ENCODE results near the gene FRMPD1. TPM values are rescaled to one million over a fixed set of nuclear protein-coding genes. Genes with fewer than 3 reads are reported as not detected.

Gene FRMPD1
- total and polyA plus RNA-seq, 3 experiments from 2014 or later, result not detected

DNA sequence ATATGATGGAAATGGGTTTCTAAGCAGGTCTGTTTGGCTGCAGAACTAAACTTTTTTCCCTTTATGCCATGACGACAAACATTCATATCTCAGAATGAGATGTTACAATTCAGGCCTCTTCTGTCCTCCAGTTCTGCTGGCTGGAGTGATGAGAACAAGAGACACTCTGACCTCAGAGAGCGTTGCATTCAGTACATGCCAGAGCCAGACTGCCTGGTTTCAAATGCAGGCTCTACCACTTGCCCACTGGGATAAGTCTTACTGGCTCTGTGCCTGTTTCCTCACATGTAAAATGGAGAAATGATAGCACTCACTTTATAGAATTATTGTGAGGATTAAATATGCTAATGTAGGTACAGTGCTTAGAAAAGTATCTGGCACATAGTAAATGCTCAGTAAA, 33.6 kb upstream of the FRMPD1 start:
- no peak overlapping the region for H3K27ac Mint-ChIP-seq
- no peak overlapping the region for H3K4me3 Mint-ChIP-seq
- H3K9me3 Mint-ChIP-seq, result no peaks in the 10 kb centered on the region
- H3K4me1 ChIP-seq (ENCODE audit: insufficient read depth, low read length), result no peaks in the 10 kb centered on the region
- no peaks in the 10 kb centered on the region for H3K9me3 ChIP-seq (ENCODE audit: low read length)
- H3K36me3 Mint-ChIP-seq, result no peaks in the 10 kb centered on the region
- no peaks in the 10 kb centered on the region for H3K27me3 ChIP-seq (ENCODE audit: insufficient read depth, low read length, poor library complexity, severe bottlenecking)
- POLR2A ChIA-PET, result no interaction called here
- peaks cover 8 to 23% of the 10 kb centered on the region in 2 donors for H3K27me3 Mint-ChIP-seq
- H3K27ac ChIP-seq (ENCODE audit: low read depth, low read length), result no peak overlapping the region
- no peaks in the 10 kb centered on the region for H3K36me3 ChIP-seq (ENCODE audit: insufficient read depth, low read length)
- no peaks in the 10 kb centered on the region for H3K4me1 Mint-ChIP-seq
- CTCF ChIA-PET, result no interaction called here
- no peak overlapping the region for H3K4me3 ChIP-seq (ENCODE audit: low read length)
- DNase-seq, result no peak

DNA sequence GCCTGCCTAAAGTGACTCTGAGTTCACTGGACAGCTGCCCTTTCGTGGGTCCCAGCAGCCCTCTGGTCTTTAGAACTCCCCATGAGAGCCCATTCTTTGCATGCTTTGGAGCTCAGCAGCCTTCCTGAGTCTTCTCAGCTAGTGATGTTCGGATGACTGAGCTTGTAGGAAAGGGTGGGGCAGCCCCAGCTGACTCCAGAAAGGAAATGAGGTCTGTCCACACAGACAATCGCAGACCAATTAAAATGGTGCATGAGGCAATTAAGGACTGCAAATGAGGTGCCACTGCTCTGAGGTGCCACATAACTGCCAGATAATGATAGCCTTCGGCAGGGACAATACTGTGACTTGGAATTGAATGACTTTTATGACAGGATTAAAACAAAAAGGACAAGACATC, 32.9 kb upstream of the FRMPD1 start:
- Mint-ChIP-seq H3K27me3 (peaks cover 8 to 19% of the 10 kb centered on the region in 2 donors), H3K9me3 (no peaks in the 10 kb centered on the region), H3K4me3 (no peak overlapping the region), H3K36me3 (no peaks in the 10 kb centered on the region), H3K27ac (no peak overlapping the region), H3K4me1 (no peaks in the 10 kb centered on the region)
- Histone ChIP-seq H3K4me3 (ENCODE audit: low read length) (no peak overlapping the region), H3K27ac (ENCODE audit: low read depth, low read length) (no peak overlapping the region), H3K27me3 (ENCODE audit: insufficient read depth, low read length, poor library complexity, severe bottlenecking) (no peaks in the 10 kb centered on the region), H3K4me1 (ENCODE audit: insufficient read depth, low read length) (no peaks in the 10 kb centered on the region), H3K9me3 (ENCODE audit: low read length) (no peaks in the 10 kb centered on the region), H3K36me3 (ENCODE audit: insufficient read depth, low read length) (no peaks in the 10 kb centered on the region)
- no peak for DNase-seq
- POLR2A ChIA-PET, result no interaction called here
- CTCF ChIA-PET, result no interaction called here

DNA sequence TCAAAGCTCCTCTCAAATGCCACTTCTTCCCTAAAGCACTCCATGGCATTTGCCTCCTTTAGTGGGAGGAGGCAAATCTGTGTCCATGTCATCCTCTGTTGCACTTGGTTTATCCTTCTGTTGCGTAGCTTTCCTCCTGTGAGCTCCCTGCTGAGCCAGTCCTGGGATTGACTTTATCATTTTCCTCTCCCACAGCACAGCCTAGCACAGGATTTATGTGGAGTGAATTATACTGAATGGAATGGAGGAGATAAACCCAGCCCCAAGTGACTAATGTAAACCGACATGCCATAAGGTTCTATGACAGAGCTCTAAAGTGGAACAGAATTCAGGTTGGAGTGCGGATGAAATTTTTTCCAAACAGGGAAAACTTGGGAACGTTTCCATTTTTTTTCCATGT, 31.9 kb upstream of the FRMPD1 start:
- no peaks in the 10 kb centered on the region for H3K4me1 ChIP-seq (ENCODE audit: insufficient read depth, low read length)
- no peak overlapping the region for H3K27ac ChIP-seq (ENCODE audit: low read depth, low read length)
- H3K27me3 Mint-ChIP-seq, result peaks cover 8 to 15% of the 10 kb centered on the region in 2 donors
- no peak overlapping the region for H3K27ac Mint-ChIP-seq
- no peak for DNase-seq
- no peak overlapping the region for H3K4me3 ChIP-seq (ENCODE audit: low read length)
- CTCF ChIA-PET, result no interaction called here
- H3K4me3 Mint-ChIP-seq, result no peak overlapping the region
- no peaks in the 10 kb centered on the region for H3K9me3 Mint-ChIP-seq
- no peaks in the 10 kb centered on the region for H3K36me3 ChIP-seq (ENCODE audit: insufficient read depth, low read length)
- H3K4me1 Mint-ChIP-seq, result no peaks in the 10 kb centered on the region
- POLR2A ChIA-PET, result no interaction called here
- H3K9me3 ChIP-seq (ENCODE audit: low read length), result no peaks in the 10 kb centered on the region
- no peaks in the 10 kb centered on the region for H3K27me3 ChIP-seq (ENCODE audit: insufficient read depth, low read length, poor library complexity, severe bottlenecking)
- H3K36me3 Mint-ChIP-seq, result no peaks in the 10 kb centered on the region

DNA sequence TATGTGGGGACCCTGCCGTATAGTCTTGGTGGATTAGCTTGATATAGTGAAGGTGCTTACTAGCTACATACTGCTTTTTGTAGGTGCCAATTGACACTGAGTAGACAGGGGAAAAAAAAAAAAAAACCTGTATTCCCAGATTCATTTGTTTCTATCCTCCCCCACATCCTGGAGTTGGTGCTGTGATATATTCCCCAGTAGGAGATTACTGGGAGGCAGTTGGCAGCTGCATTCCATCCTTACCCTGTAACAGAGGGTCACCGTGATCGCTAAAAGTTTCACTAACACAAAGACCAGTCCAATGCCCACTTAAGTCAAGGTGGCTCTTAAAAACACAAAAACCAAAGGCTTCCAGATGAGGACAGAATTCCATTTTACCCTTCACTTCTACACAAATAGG, 30.9 kb upstream of the FRMPD1 start:
- Histone ChIP-seq H3K36me3 (ENCODE audit: insufficient read depth, low read length) (no peaks in the 10 kb centered on the region), H3K4me3 (ENCODE audit: low read length) (no peak overlapping the region), H3K27ac (ENCODE audit: low read depth, low read length) (no peak overlapping the region), H3K27me3 (ENCODE audit: insufficient read depth, low read length, poor library complexity, severe bottlenecking) (no peaks in the 10 kb centered on the region), H3K9me3 (ENCODE audit: low read length) (no peaks in the 10 kb centered on the region), H3K4me1 (ENCODE audit: insufficient read depth, low read length) (no peaks in the 10 kb centered on the region)
- no peak overlapping the region for H3K4me3 Mint-ChIP-seq
- H3K27ac Mint-ChIP-seq, result peak overlapping the region in 1 of 8 donors; percentile 17
- DNase-seq, result no peak
- no peaks in the 10 kb centered on the region for H3K4me1 Mint-ChIP-seq
- ChIA-PET CTCF (no interaction called here), POLR2A (no interaction called here)
- peaks cover 8 to 15% of the 10 kb centered on the region in 2 donors for H3K27me3 Mint-ChIP-seq
- H3K9me3 Mint-ChIP-seq, result no peaks in the 10 kb centered on the region
- no peaks in the 10 kb centered on the region for H3K36me3 Mint-ChIP-seq

DNA sequence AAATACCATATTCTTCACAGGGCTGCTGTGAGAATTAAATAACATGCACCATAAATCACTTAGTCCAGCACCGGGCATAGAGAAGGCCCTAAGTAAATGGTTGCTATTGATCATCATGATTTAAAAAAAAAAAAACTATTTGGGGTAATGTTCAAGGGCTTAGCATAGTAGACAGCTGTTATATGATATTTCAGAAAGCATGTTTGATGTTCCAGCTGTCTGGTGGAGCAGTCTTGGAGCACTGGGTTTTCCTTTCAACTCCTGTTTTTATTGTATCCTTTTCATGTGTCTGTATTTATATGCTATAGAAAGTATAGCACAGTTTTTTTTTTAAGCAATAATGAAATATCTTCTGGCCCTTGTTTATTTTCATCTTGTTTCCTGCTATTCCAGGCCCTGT, 30.4 kb upstream of the FRMPD1 start:
- ChIA-PET POLR2A (no interaction called here), CTCF (no interaction called here)
- Histone ChIP-seq H3K36me3 (ENCODE audit: insufficient read depth, low read length) (no peaks in the 10 kb centered on the region), H3K4me3 (ENCODE audit: low read length) (no peak overlapping the region), H3K9me3 (ENCODE audit: low read length) (no peaks in the 10 kb centered on the region), H3K27me3 (ENCODE audit: insufficient read depth, low read length, poor library complexity, severe bottlenecking) (no peaks in the 10 kb centered on the region), H3K27ac (ENCODE audit: low read depth, low read length) (no peak overlapping the region), H3K4me1 (ENCODE audit: insufficient read depth, low read length) (no peaks in the 10 kb centered on the region)
- Mint-ChIP-seq H3K4me3 (no peak overlapping the region), H3K36me3 (no peaks in the 10 kb centered on the region), H3K4me1 (no peaks in the 10 kb centered on the region), H3K9me3 (no peaks in the 10 kb centered on the region), H3K27me3 (peaks cover 8 to 15% of the 10 kb centered on the region in 2 donors), H3K27ac (no peak overlapping the region)
- no peak for DNase-seq

DNA sequence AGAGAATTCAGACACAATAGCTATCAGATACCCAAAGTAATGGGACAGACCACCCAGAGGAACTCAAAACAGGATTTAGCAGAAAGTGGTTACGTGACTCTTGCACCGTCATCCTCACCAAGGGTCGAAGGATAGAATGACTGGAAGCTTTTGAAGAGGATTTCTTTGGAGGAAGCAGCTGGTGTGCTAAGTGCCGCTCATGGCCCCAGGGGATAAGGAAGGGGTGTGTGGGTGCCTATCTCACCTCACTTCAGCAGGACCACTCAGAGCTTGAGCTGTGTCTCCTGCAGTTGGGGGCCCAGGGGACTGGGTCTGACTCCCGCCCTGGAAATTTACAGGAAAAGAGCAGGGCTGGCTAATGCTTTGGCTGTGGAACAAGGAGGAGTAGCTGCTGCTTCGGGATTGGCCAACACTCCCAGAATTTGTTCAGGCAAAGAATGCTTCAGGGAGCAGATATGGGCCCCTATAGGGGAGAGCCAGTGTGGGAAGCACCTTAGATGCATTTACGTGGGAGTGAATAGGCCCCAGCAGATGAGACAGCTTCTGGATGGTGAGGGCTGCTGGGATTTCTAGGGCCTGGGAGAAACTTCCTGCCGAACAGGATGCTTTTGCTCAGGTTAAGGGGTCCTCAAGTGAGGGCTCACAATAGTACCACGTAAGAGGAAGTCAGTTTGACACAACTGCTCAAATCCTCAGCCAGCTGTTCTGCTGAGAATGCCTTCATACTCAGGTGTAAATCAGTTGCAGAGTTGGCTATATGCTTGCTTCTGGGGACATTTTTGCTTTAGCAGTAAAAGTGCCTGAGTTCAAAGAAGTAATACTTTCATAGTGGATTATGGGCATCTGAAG, 29.3 kb upstream of the FRMPD1 start:
- Mint-ChIP-seq H3K9me3 (no peaks in the 10 kb centered on the region), H3K4me3 (no peak overlapping the region), H3K4me1 (no peaks in the 10 kb centered on the region), H3K36me3 (no peaks in the 10 kb centered on the region), H3K27me3 (peaks cover 6 to 13% of the 10 kb centered on the region in 2 donors), H3K27ac (no peak overlapping the region)
- Histone ChIP-seq H3K4me1 (ENCODE audit: insufficient read depth, low read length) (no peaks in the 10 kb centered on the region), H3K36me3 (ENCODE audit: insufficient read depth, low read length) (no peaks in the 10 kb centered on the region), H3K9me3 (ENCODE audit: low read length) (no peaks in the 10 kb centered on the region), H3K27me3 (ENCODE audit: insufficient read depth, low read length, poor library complexity, severe bottlenecking) (no peaks in the 10 kb centered on the region), H3K27ac (ENCODE audit: low read depth, low read length) (no peak overlapping the region), H3K4me3 (ENCODE audit: low read length) (no peak overlapping the region)
- POLR2A ChIA-PET, result no interaction called here
- CTCF ChIA-PET, result interaction anchor here (0.6 kb wide), 1 partner anchor 29 kb away, joined by 3 read pairs; the partner anchor contains the start of gene FRMPD1
- no peak for DNase-seq

DNA sequence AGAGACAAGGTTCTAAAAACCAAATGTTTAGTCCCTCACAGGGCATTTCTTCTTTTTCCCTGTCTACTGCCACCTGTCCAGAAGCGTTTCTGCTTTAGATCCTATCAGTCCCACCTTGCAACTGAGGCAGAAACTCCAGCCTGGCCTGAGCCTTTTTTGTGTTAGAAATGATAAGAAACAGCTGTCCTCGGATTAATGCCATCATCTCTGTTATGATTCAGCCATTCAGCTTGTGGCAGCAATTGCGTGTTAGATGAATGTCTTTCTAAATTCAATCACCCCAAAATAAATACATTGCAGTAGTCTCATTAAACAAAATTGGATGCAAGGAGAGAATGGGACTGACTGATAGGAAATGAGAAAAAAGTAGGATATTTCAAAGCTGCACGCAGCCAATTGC, 28.3 kb upstream of the FRMPD1 start:
- Histone ChIP-seq H3K27me3 (ENCODE audit: insufficient read depth, low read length, poor library complexity, severe bottlenecking) (no peaks in the 10 kb centered on the region), H3K9me3 (ENCODE audit: low read length) (no peaks in the 10 kb centered on the region), H3K27ac (ENCODE audit: low read depth, low read length) (no peak overlapping the region), H3K36me3 (ENCODE audit: insufficient read depth, low read length) (no peaks in the 10 kb centered on the region), H3K4me1 (ENCODE audit: insufficient read depth, low read length) (no peaks in the 10 kb centered on the region), H3K4me3 (ENCODE audit: low read length) (no peak overlapping the region)
- Mint-ChIP-seq H3K36me3 (no peaks in the 10 kb centered on the region), H3K9me3 (no peaks in the 10 kb centered on the region), H3K4me1 (no peaks in the 10 kb centered on the region), H3K27ac (no peak overlapping the region), H3K27me3 (peaks cover 3 to 12% of the 10 kb centered on the region in 2 donors), H3K4me3 (no peak overlapping the region)
- DNase-seq, result no peak
- ChIA-PET POLR2A (no interaction called here), CTCF (no interaction called here)

DNA sequence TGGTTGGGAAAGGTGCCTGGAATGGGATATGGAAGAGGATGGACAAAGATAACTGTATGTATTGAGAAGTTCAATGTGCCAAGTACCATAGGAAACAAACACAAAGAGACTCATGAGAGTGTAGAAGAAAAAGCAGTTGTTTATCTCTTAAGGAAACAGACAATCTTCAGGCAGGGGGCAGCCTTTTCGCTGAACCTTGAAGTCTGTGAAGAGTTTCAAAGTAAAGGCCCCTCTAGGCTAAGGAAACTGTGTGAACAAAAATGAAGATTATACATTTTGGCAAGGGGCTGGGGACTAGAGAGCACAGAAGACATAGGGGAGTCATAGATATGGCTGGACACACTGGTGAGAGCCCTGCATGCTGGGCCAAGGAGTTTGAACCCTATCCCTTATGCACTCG, 27.5 kb upstream of the FRMPD1 start:
- Mint-ChIP-seq H3K4me3 (no peak overlapping the region), H3K27me3 (peaks cover 3 to 5% of the 10 kb centered on the region in 2 donors), H3K9me3 (no peaks in the 10 kb centered on the region), H3K36me3 (no peaks in the 10 kb centered on the region), H3K27ac (peak overlapping the region in 1 of 8 donors; percentile 44), H3K4me1 (no peaks in the 10 kb centered on the region)
- Histone ChIP-seq H3K4me3 (ENCODE audit: low read length) (no peak overlapping the region), H3K4me1 (ENCODE audit: insufficient read depth, low read length) (no peaks in the 10 kb centered on the region), H3K9me3 (ENCODE audit: low read length) (no peaks in the 10 kb centered on the region), H3K27ac (ENCODE audit: low read depth, low read length) (no peak overlapping the region), H3K27me3 (ENCODE audit: insufficient read depth, low read length, poor library complexity, severe bottlenecking) (no peaks in the 10 kb centered on the region), H3K36me3 (ENCODE audit: insufficient read depth, low read length) (no peaks in the 10 kb centered on the region)
- CTCF ChIA-PET, result no interaction called here
- DNase-seq, result no peak
- POLR2A ChIA-PET, result no interaction called here

Data from CD8-positive, alpha-beta memory T cell (primary cell).